ENCODE measurements around the gene IL6.

GRCh38 chr7:22686620-22687019 is 40.4 kb upstream of the IL6 start:
- TF ChIP-seq MYNN (CRISPR knock-in tag; IDR thresholded peaks at IDR 0.05; ENCODE audit: low read depth) (no peak), ZNF572 (CRISPR knock-in tag; IDR thresholded peaks at IDR 0.05) (no peak), REST (IDR thresholded peaks at IDR 0.05; ENCODE audit: borderline replicate concordance in 1 of 2, low read depth in 1 of 2, low read length in 2 of 2) (no peak), NFYB (CRISPR knock-in tag; IDR thresholded peaks at IDR 0.05) (no peak), ZBTB3 (CRISPR knock-in tag; IDR thresholded peaks at IDR 0.05; ENCODE audit: borderline replicate concordance, low read depth) (no peak), ARNT2 (CRISPR knock-in tag; IDR thresholded peaks at IDR 0.05; ENCODE audit: low read depth) (no peak), NONO (IDR thresholded peaks at IDR 0.05) (no peak), NONO (CRISPR knock-in tag; conservative IDR thresholded peaks at IDR 0.05) (no peak)

Data from HepG2 (cell line).